ENCODE data around the gene HOXC9. TPM values are rescaled to one million over a fixed set of nuclear protein-coding genes. Genes with fewer than 3 reads are reported as not detected.

The HOXC9 gene
- total RNA-seq, 1 experiment from 2014 or later, result 21.1 TPM

DNA sequence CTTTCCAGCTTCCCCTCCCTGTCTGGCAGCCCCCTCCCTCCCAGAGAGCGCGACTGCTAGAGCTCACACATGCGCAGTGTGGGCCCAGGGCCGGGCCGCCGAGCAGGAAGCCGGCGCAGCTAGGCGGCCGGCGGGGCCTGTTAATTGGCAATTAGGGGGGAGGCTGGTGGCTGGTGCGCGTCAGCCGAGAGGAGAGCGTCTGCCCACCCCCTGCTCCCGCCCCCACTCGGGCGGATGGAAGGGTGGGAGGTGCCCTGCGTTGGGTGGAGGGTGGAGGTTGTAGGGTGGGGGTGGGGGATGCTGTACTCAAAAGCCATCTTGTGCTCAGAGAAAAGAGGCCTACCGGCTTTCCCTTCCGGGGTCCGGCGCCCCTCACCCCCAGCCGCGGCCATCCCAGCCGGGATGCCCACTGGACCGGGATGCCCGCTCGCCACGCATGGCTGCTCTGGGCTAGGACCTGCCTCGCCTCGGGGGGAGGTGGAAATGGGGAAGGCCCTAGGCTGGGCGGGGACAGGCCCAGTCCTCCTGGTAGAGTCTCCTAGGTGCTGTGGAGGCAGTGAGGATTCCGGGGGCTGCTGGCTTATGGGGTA is 18.0 kb downstream of the HOXC9 start:
- peak overlapping the region; percentile 68 for H3K4me3 ChIP-seq (ENCODE audit: low read depth, low read length, poor library complexity, severe bottlenecking)
- H3K27ac ChIP-seq (ENCODE audit: low read depth, low read length, poor library complexity, severe bottlenecking), result peak overlapping the region; percentile 97
- no peaks in the 10 kb centered on the region for H3K9me3 ChIP-seq (ENCODE audit: low read depth, low read length, poor library complexity, severe bottlenecking)
- no peak for TF ChIP-seq CTCF (conservative IDR thresholded peaks at IDR 0.05; ENCODE audit: low read depth, low read length)
- no peak for TF ChIP-seq EZH2 (IDR thresholded peaks at IDR 0.05; ENCODE audit: borderline replicate concordance, low read depth, low read length, poor library complexity, severe bottlenecking)
- BruUV-seq (replicated peaks), result no TSS peak
- intact Hi-C loops (cut with micrococcal nuclease; ENCODE audit: unreplicated experiment), result no loop called here
- H3K4me1 ChIP-seq (ENCODE audit: insufficient read depth, low read length, poor library complexity, severe bottlenecking), result peaks cover 59% of the 10 kb centered on the region
- H3K36me3 ChIP-seq (ENCODE audit: insufficient read depth, low read length, poor library complexity, severe bottlenecking), result no peaks in the 10 kb centered on the region
- ChIA-PET CTCF (interaction anchor here (0.7 to 2.2 kb wide), 6 partner anchors 9 to 827 kb away, joined by 3 to 21 read pairs (median 12); partner anchors contain the start of genes HOXC10 and HOXC8), POLR2A (ENCODE audit: low non-redundant PET) (interaction anchor here (0.6 to 0.7 kb wide), 4 partner anchors 8 to 78 kb away, joined by 3 to 24 read pairs (median 10); no protein-coding TSS in a partner anchor)
- no peaks in the 10 kb centered on the region for H3K27me3 ChIP-seq (replicated peaks; ENCODE audit: insufficient read depth, low read depth, low read length, poor library complexity)
- peak; percentile 99 for DNase-seq (ENCODE audit: low spot score)

DNA sequence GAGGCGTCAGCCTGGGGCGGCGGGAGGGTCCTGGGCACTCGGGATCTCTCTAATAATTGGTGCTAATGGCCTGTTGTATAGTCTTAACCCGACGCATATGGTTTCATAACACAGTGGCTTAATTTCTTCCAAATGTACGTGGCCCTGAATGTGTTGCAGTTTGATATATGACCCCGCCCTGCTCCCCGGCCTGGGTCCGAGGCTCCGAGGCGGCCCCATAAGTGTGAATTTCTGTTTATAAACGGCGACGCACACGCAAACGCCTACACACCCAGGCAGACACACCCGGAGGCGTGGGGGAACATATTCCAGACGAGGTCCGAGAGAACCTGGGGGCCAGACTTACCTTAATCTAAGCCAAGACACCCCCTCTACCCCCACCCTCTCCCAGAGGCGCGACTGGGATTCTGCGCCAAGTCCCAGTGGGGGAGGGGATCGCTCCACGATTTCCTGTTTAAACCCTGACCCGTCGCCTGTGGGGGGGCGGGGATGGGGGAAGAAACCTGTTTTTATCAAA is 18.6 kb downstream of the HOXC9 start:
- POLR2A ChIA-PET (ENCODE audit: low non-redundant PET), result no interaction called here
- peak overlapping the region; percentile 68 for H3K4me3 ChIP-seq (ENCODE audit: low read depth, low read length, poor library complexity, severe bottlenecking)
- DNase-seq (ENCODE audit: low spot score), result peak; percentile 80
- H3K27ac ChIP-seq (ENCODE audit: low read depth, low read length, poor library complexity, severe bottlenecking), result peak overlapping the region; percentile 97
- peaks cover 59% of the 10 kb centered on the region for H3K4me1 ChIP-seq (ENCODE audit: insufficient read depth, low read length, poor library complexity, severe bottlenecking)
- intact Hi-C loops (cut with micrococcal nuclease; ENCODE audit: unreplicated experiment), result no loop called here
- CTCF ChIA-PET, result no interaction called here
- no peaks in the 10 kb centered on the region for H3K27me3 ChIP-seq (replicated peaks; ENCODE audit: insufficient read depth, low read depth, low read length, poor library complexity)
- TF ChIP-seq CTCF (conservative IDR thresholded peaks at IDR 0.05; ENCODE audit: low read depth, low read length), result no peak
- TF ChIP-seq EZH2 (IDR thresholded peaks at IDR 0.05; ENCODE audit: borderline replicate concordance, low read depth, low read length, poor library complexity, severe bottlenecking), result no peak
- TSS peak; percentile 27 for BruUV-seq (replicated peaks)
- H3K36me3 ChIP-seq (ENCODE audit: insufficient read depth, low read length, poor library complexity, severe bottlenecking), result no peaks in the 10 kb centered on the region
- no peaks in the 10 kb centered on the region for H3K9me3 ChIP-seq (ENCODE audit: low read depth, low read length, poor library complexity, severe bottlenecking)

DNA sequence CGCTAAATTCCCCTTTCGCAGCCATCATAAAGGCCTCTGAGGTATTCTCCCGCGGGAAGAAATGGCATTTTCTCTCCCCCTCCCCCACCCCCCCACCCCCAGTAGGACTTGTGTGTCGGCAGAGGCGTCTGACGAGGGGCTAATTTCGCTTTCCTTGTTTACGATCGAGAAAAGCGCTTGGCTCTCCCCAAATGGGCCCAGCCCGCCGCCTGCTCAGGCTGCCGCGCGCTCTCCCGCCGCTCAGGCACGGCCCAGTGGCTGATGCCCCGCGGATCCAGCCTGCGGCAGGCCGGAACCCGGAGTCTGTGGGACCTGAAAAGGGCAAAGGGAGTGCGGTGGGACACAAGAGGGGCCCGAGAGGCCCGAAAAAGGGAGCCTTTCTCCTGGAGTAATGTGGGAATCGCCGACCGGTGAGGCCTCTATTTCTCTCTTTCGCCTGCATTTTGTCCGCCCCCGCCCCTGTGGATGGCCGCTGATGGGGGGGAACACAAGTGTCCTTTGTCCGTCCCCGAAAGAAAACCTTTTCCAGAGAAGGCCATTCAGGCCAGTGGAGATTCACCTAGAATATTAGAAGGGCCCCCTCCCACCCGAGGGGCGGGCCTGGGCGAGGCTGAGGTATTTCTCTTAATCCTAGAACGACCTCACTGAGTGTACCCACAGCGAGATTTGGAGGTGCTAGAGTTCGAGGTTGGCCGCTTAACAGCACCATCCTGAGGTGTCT is 19.3 kb downstream of the HOXC9 start:
- peak; percentile 81 for DNase-seq (ENCODE audit: low spot score)
- Histone ChIP-seq H3K36me3 (ENCODE audit: insufficient read depth, low read length, poor library complexity, severe bottlenecking) (no peaks in the 10 kb centered on the region), H3K4me3 (ENCODE audit: low read depth, low read length, poor library complexity, severe bottlenecking) (peak overlapping the region; percentile 68), H3K9me3 (ENCODE audit: low read depth, low read length, poor library complexity, severe bottlenecking) (no peaks in the 10 kb centered on the region), H3K27me3 (replicated peaks; ENCODE audit: insufficient read depth, low read depth, low read length, poor library complexity) (no peaks in the 10 kb centered on the region), H3K27ac (ENCODE audit: low read depth, low read length, poor library complexity, severe bottlenecking) (peak overlapping the region; percentile 97), H3K4me1 (ENCODE audit: insufficient read depth, low read length, poor library complexity, severe bottlenecking) (peaks cover 66% of the 10 kb centered on the region)
- ChIA-PET POLR2A (ENCODE audit: low non-redundant PET) (interaction anchor here (0.5 kb wide), 1 partner anchor 172 kb away, joined by 6 read pairs; no protein-coding TSS in a partner anchor), CTCF (no interaction called here)
- intact Hi-C loops (cut with micrococcal nuclease; ENCODE audit: unreplicated experiment), result no loop called here
- TF ChIP-seq CTCF (conservative IDR thresholded peaks at IDR 0.05; ENCODE audit: low read depth, low read length) (no peak), EZH2 (IDR thresholded peaks at IDR 0.05; ENCODE audit: borderline replicate concordance, low read depth, low read length, poor library complexity, severe bottlenecking) (no peak)
- BruUV-seq (replicated peaks), result TSS peak; percentile 27
